ENCODE data around the gene CLOCK. TPM values are rescaled to one million over a fixed set of nuclear protein-coding genes. Genes with fewer than 3 reads are reported as not detected.
A peak's percentile ranks its signal among the peaks of the same experiment; 100 is the strongest.

CLOCK gene
- total and polyA plus RNA-seq, 2 of the 8 experiments (the other 6 are each of a cell fraction or from before 2014, with no cell fraction given), result 7.7 to 24.2 TPM

DNA sequence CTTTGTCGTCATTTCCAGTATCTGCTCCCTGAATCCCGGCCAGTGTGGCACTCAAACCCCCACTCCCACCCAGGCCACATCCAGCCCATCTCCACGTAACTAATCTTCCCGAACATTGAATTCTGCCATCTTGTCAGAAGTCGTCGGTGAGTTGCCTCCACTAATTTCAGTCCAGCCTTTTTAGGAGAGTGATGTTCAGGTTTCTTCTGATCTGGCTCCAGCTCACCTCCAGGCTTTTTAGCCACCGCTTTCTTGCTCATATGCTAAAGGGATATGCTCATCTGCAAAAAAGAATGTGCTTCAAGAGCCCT lies 149.6 kb downstream of the CLOCK start:
- peak overlapping the region; percentile 76 to 96 (median 92) for H3K9ac ChIP-seq (replicated peaks in 1 of 4; ENCODE audit: extremely low read depth in 1 of 4, low read depth in 3 of 4, low read length in 3 of 4)
- peaks cover 33 to 55% of the 10 kb centered on the region in 2 experiments for H3K79me2 ChIP-seq (ENCODE audit: control insufficient read depth in 1 of 2, insufficient read depth in 2 of 2, low read length in 2 of 2)
- peak overlapping the region; percentile 36; the same call in 1 of the 2 replicates for H4K8ac ChIP-seq (ENCODE audit: extremely low read depth, insufficient read depth, low read length)
- FAIRE-seq, result no peak
- H4K91ac ChIP-seq (replicated peaks; ENCODE audit: insufficient read length, low read length), result peak overlapping the region; percentile 7
- H3K56ac ChIP-seq (replicated peaks; ENCODE audit: insufficient read length, low read depth, low read length), result no peak overlapping the region
- CTCF ChIA-PET (ENCODE audit: partially characterized antibody), result interaction anchor here (0.6 to 1.0 kb wide), 3 partner anchors 9 to 426 kb away, joined by 3 to 6 read pairs (median 3); no protein-coding TSS in a partner anchor
- H3K23me2 ChIP-seq (ENCODE audit: low read depth, low read length), result peaks cover 18% of the 10 kb centered on the region
- no peak overlapping the region for H2BK120ac ChIP-seq (replicated peaks; ENCODE audit: low read depth, low read length)
- peaks cover 0 to 6% (median under 1%) of the 10 kb centered on the region in 4 experiments; a peak in 2 of 7 replicates for H3K4me1 ChIP-seq (replicated peaks in 1 of 4; ENCODE audit: control insufficient read depth in 3 of 4, insufficient read depth in 4 of 4, low read length in 3 of 4)
- H3K18ac ChIP-seq (ENCODE audit: extremely low read depth, low read length), result no peak overlapping the region; the same call in 1 of the 2 replicates
- H3K4me3 ChIP-seq (ENCODE audit: extremely low read depth in 1 of 4, insufficient read depth in 2 of 4, low read depth in 3 of 4, low read length in 4 of 4), result peak overlapping the region; percentile 74 to 87 (median 79)
- peaks cover 0 to 25% (median 1%) of the 10 kb centered on the region in 4 experiments; a peak in 2 of 8 replicates for H3K36me3 ChIP-seq (ENCODE audit: control insufficient read depth in 2 of 4, insufficient read depth in 4 of 4, low read length in 3 of 4)
- H2BK5ac ChIP-seq (ENCODE audit: low read depth, low read length), result 0 out of 2 replicates have a peak overlapping the region, but pooled peaks have one; percentile 24
- no peak overlapping the region for H3K27ac ChIP-seq (ENCODE audit: low read depth, low read length)
- H3K14ac ChIP-seq (ENCODE audit: insufficient read length), result no peak overlapping the region
- no peaks in the 10 kb centered on the region for H3K9me3 ChIP-seq (ENCODE audit: insufficient read depth in 2 of 2, low read depth in 1 of 2, low read length in 1 of 2)
- POLR2A ChIA-PET (ENCODE audit: partially characterized antibody), result interaction anchor here (0.8 to 3.6 kb wide), 7 partner anchors 9 to 213 kb away, joined by 4 to 19 read pairs (median 6); no protein-coding TSS in a partner anchor
- H2BK15ac ChIP-seq (ENCODE audit: low read length), result no peak overlapping the region
- H3K79me1 ChIP-seq (ENCODE audit: low read depth, low read length), result peaks cover 4% of the 10 kb centered on the region
- no peak overlapping the region for H2BK12ac ChIP-seq (ENCODE audit: low read depth, low read length)
- peaks cover 12 to 15% of the 10 kb centered on the region in 2 experiments for H4K20me1 ChIP-seq (replicated peaks in 1 of 2; ENCODE audit: control insufficient read depth in 1 of 2, insufficient read depth in 2 of 2, low read length in 2 of 2)
- peak overlapping the region; percentile 81 to 97 for H3K4me2 ChIP-seq (ENCODE audit: insufficient read depth in 1 of 2, low read depth in 2 of 2, low read length in 2 of 2)
- H3K27me3 ChIP-seq (replicated peaks in 1 of 4; ENCODE audit: control insufficient read depth in 3 of 4, extremely low read depth in 1 of 4, insufficient read depth in 3 of 4, low read length in 3 of 4), result no peaks in the 10 kb centered on the region
- no peak overlapping the region for H3K23ac ChIP-seq (ENCODE audit: insufficient read length)
- WGBS, 2 experiments (ENCODE audit: extremely low coverage in 1 of 2, insufficient coverage in 1 of 2, insufficient read length in 1 of 2, insufficient replicate concordance in 2 of 2, low coverage in 1 of 2, low lambda C conversion rate in 2 of 2, missing lambda C conversion rate in 1 of 2), result 28% methylated on average over 7 of the region's 7 CpGs; no CpG with 5 or more reads in 1 of the 2 experiments
- DNase-seq (ENCODE audit: low read depth in 1 of 2, low spot score in 2 of 2), result no peak
- H3K4ac ChIP-seq (replicated peaks; ENCODE audit: insufficient read length, low read depth, low read length), result peak overlapping the region; percentile 14
- no peak overlapping the region for H2AFZ ChIP-seq (ENCODE audit: low read length)
- no peak overlapping the region for H4K5ac ChIP-seq (ENCODE audit: insufficient read length, low read depth, low read length)
- H2BK20ac ChIP-seq (ENCODE audit: low read length), result no peak overlapping the region
- H2AK5ac ChIP-seq (ENCODE audit: low read depth, low read length), result peak overlapping the region; percentile 88; the same call in 1 of the 2 replicates
- TF ChIP-seq, protein P1, sequence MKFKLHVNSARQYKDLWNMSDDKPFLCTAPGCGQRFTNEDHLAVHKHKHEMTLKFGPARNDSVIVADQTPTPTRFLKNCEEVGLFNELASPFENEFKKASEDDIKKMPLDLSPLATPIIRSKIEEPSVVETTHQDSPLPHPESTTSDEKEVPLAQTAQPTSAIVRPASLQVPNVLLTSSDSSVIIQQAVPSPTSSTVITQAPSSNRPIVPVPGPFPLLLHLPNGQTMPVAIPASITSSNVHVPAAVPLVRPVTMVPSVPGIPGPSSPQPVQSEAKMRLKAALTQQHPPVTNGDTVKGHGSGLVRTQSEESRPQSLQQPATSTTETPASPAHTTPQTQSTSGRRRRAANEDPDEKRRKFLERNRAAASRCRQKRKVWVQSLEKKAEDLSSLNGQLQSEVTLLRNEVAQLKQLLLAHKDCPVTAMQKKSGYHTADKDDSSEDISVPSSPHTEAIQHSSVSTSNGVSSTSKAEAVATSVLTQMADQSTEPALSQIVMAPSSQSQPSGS (IDR thresholded peaks at IDR 0.05; ENCODE audit: low read length), result no peak
- TF ChIP-seq MAFK (IDR thresholded peaks at IDR 0.05; ENCODE audit: low read depth, low read length), result no peak
- no peak for TF ChIP-seq TAF7 (optimal IDR thresholded peaks at IDR 0.05; ENCODE audit: borderline replicate concordance, low read depth, low read length)
- no peak for TF ChIP-seq EZH2 (IDR thresholded peaks at IDR 0.05; ENCODE audit: low read depth, low read length, severe bottlenecking)
- TF ChIP-seq EP300 (IDR thresholded peaks at IDR 0.05; ENCODE audit: borderline replicate concordance in 1 of 2, low read depth in 2 of 2, low read length in 2 of 2), result no peak
- TF ChIP-seq USF2 (IDR thresholded peaks at IDR 0.05; ENCODE audit: low read length), result no peak
- TF ChIP-seq POLR2A (IDR thresholded peaks at IDR 0.05; ENCODE audit: control extremely low read depth in 1 of 2, low read depth in 2 of 2, low read length in 2 of 2), result no peak
- no peak for TF ChIP-seq POLR2AphosphoS5 (IDR thresholded peaks at IDR 0.05; ENCODE audit: low read depth, low read length)
- no peak for TF ChIP-seq RFX5 (IDR thresholded peaks at IDR 0.05; ENCODE audit: borderline replicate concordance, low read depth, low read length)
- TF ChIP-seq SP4 (IDR thresholded peaks at IDR 0.05; ENCODE audit: low read length), result no peak

Measured in H1 (cell line).